WTC11 (cell line): ENCODE measurements around the gene GRM8.

ENCODE experiments used
- CTCF ChIP-seq: fragments of 200-600 bp; IDR thresholded peaks from 2 replicates; pipeline ENCODE4 v1.8.0; 2022; ENCODE audit warnings: antibody characterized with exemption
- E2F4 ChIP-seq: sonication (generic); formaldehyde crosslinking; IDR thresholded peaks from 2 replicates; pipeline ENCODE4 v1.8.1; 2022; ENCODE audit warnings: low read depth, mild to moderate bottlenecking, moderate library complexity, missing genetic modification reagents, borderline replicate concordance
- MYBL2 ChIP-seq: sonication (generic); formaldehyde crosslinking; IDR thresholded peaks from 2 replicates; pipeline ENCODE4 v1.8.1; 2023; ENCODE audit warnings: mild to moderate bottlenecking, moderate library complexity, missing genetic modification reagents
- TEAD4 ChIP-seq: sonication (generic); formaldehyde crosslinking; IDR thresholded peaks from 2 replicates; pipeline ENCODE4 v1.8.0; 2022; ENCODE audit warnings: mild to moderate bottlenecking, missing genetic modification reagents
- ZNF671 ChIP-seq: fragments of 250-450 bp; sonication (Bioruptor Pico); IDR thresholded peaks from 2 replicates; pipeline ENCODE4 v1.8.0; 2021; ENCODE audit warnings: mild to moderate bottlenecking

GRCh38 chr7:126489874-126490273, 762.9 kb downstream of the GRM8 start:
- TF ChIP-seq CTCF (no peak), E2F4 (CRISPR knock-in tag) (no peak), TEAD4 (CRISPR knock-in tag) (no peak), MYBL2 (no peak), ZNF671 (no peak)
